Measurements from ENCODE around the gene ACACA. TPM values are rescaled to one million over a fixed set of nuclear protein-coding genes. Genes with fewer than 3 reads are reported as not detected.
"Not testable (repeated sequence)": the region's sequence is repeated elsewhere in the genome, so short reads cannot be mapped to it uniquely, and the experiment has no call there.

ACACA gene
- total RNA-seq, 3 donors from 2014 or later (not counting 1 experiment from before 2014, with no cell fraction given) = 22.9 to 23.9 (median 23.6) TPM

GRCh38 chr17:37144075-37144701, 262.4 kb downstream of the ACACA start:
- no peak for TF ChIP-seq CTCF (IDR thresholded peaks at IDR 0.05)
- Histone ChIP-seq H3K9me3 (ENCODE audit: control insufficient read depth, insufficient read depth, low read length) (no peaks in the 10 kb centered on the region), H3K4me1 (ENCODE audit: control insufficient read depth, insufficient read depth, low read length) (no peaks in the 10 kb centered on the region), H3K36me3 (ENCODE audit: control insufficient read depth, insufficient read depth, low read length) (no peaks in the 10 kb centered on the region), H3K27ac (ENCODE audit: low read length) (no peak overlapping the region), H3K27me3 (ENCODE audit: control insufficient read depth, insufficient read depth, low read length) (no peaks in the 10 kb centered on the region), H3K4me3 (ENCODE audit: low read length) (no peak overlapping the region)
- Mint-ChIP-seq H3K9me3 (no peaks in the 10 kb centered on the region), H3K4me1 (peaks cover 0 to 5% of the 10 kb centered on the region in 2 donors), H3K27me3 (ENCODE audit: low read depth in 2 of 2) (no peaks in the 10 kb centered on the region), H3K27ac (no peak overlapping the region), H3K4me3 (no peak overlapping the region), H3K36me3 (no peaks in the 10 kb centered on the region)
- DNase-seq = no peak
- ATAC-seq = no peak
- intact Hi-C loops (cut with micrococcal nuclease) = no loop called here
- 98% methylated on average over 7 of the region's 7 CpGs for WGBS (ENCODE audit: insufficient coverage)

DNA sequence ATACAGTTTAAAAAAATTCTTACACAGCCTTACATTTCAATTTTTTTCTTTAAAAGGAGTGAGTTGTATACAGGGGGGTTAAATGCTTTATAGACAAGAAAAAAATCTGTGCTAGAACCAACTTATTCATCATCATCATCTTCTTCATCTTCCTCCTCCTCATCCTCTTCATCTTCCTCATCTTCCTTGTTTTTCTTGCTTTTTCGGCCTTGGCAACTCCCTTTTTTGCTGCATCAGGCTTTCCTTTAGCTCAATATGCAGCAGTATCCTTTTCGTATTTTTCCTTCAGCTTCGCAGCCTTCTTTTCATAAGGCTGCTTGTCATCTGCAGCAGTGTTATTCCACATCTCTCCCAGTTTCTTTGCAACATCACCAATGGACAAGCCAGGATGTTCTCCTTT, 263.1 kb downstream of the ACACA start:
- H3K9me3 Mint-ChIP-seq; H3K36me3 ChIP-seq (ENCODE audit: control insufficient read depth, insufficient read depth, low read length); H3K27me3 ChIP-seq (ENCODE audit: control insufficient read depth, insufficient read depth, low read length); H3K4me3 ChIP-seq (ENCODE audit: low read length); ATAC-seq; H3K4me1 ChIP-seq (ENCODE audit: control insufficient read depth, insufficient read depth, low read length); intact Hi-C loops (cut with micrococcal nuclease); H3K27ac ChIP-seq (ENCODE audit: low read length); H3K27me3 Mint-ChIP-seq (ENCODE audit: low read depth in 2 of 2); H3K4me1 Mint-ChIP-seq; H3K36me3 Mint-ChIP-seq; DNase-seq; H3K4me3 Mint-ChIP-seq; H3K27ac Mint-ChIP-seq; H3K9me3 ChIP-seq (ENCODE audit: control insufficient read depth, insufficient read depth, low read length): not testable (repeated sequence)
- WGBS (ENCODE audit: insufficient coverage) = 89% methylated on average over 3 of the region's 3 CpGs

DNA sequence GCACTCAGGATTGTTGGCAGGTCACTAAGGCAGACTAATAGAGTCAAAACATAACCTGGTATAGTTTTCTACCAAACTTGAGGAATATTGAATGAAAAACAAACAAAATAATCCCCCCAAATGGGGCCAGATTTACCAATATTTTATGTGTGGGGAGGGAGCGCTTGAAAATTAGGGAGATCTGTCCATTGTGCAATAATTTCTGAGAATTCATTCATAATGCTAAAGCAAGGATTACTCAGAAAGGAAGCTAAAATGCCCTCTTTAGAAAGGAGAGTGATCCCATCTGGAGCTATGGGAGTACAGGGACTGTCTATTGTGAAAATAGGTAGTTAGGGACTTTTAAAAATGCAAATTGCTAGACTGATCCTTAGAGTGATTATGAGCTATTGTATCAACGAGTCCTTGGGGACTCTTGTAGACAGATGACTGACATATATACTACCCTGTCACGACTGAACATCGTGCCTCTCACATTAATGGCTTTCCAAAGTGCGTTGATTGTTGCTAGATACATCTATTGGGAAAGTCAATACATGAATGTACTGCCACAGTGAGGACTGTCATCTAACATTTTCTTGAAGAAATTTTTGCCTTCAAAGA, 264.2 kb downstream of the ACACA start:
- intact Hi-C loops (cut with micrococcal nuclease) = no loop called here
- H3K9me3 ChIP-seq (ENCODE audit: control insufficient read depth, insufficient read depth, low read length) = no peaks in the 10 kb centered on the region
- Mint-ChIP-seq H3K27me3 (ENCODE audit: low read depth in 2 of 2) (no peaks in the 10 kb centered on the region), H3K27ac (no peak overlapping the region), H3K36me3 (no peaks in the 10 kb centered on the region), H3K4me1 (peaks cover 0 to 5% of the 10 kb centered on the region in 2 donors), H3K9me3 (no peaks in the 10 kb centered on the region), H3K4me3 (no peak overlapping the region)
- TF ChIP-seq CTCF (IDR thresholded peaks at IDR 0.05) = no peak
- no peaks in the 10 kb centered on the region for H3K4me1 ChIP-seq (ENCODE audit: control insufficient read depth, insufficient read depth, low read length)
- no peak overlapping the region for H3K4me3 ChIP-seq (ENCODE audit: low read length)
- no peaks in the 10 kb centered on the region for H3K27me3 ChIP-seq (ENCODE audit: control insufficient read depth, insufficient read depth, low read length)
- no peak overlapping the region for H3K27ac ChIP-seq (ENCODE audit: low read length)
- H3K36me3 ChIP-seq (ENCODE audit: control insufficient read depth, insufficient read depth, low read length) = no peaks in the 10 kb centered on the region
- ATAC-seq = no peak
- DNase-seq = no peak
- 98% methylated on average over 5 of the region's 5 CpGs for WGBS (ENCODE audit: insufficient coverage)

DNA sequence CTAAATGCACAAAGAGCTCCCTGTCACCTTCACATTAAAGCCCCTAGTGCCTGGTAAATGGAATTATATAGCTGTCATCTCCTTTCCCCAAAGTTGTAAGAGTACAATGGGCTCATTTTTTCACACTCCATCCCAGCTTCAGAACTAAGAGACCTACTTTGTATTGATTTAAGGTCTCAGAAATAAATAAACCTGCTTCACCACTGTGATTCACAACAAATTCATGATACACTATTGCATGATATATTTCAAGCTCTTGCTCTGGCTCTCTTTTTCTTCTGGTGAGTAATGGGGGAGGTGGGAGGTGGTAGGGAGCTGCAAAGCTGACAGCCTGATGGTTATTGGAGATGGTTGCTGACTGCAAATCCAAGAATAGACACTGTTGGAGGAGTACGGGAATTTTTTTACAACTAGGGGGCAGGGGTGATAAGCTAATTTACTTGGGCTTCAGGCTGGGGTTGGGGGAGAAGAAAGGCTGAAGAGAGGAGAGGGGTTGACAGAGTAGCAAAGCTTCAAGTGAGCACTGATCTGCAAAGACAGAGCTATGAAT, 268.0 kb downstream of the ACACA start:
- Mint-ChIP-seq H3K4me1 (no peaks in the 10 kb centered on the region), H3K9me3 (no peaks in the 10 kb centered on the region), H3K4me3 (no peak overlapping the region), H3K36me3 (no peaks in the 10 kb centered on the region), H3K27ac (no peak overlapping the region), H3K27me3 (ENCODE audit: low read depth in 2 of 2) (no peaks in the 10 kb centered on the region)
- WGBS (ENCODE audit: insufficient coverage) = 96% methylated on average over 1 of the region's 1 CpG
- Histone ChIP-seq H3K4me1 (ENCODE audit: control insufficient read depth, insufficient read depth, low read length) (no peaks in the 10 kb centered on the region), H3K36me3 (ENCODE audit: control insufficient read depth, insufficient read depth, low read length) (no peaks in the 10 kb centered on the region), H3K4me3 (ENCODE audit: low read length) (no peak overlapping the region), H3K9me3 (ENCODE audit: control insufficient read depth, insufficient read depth, low read length) (no peaks in the 10 kb centered on the region), H3K27ac (ENCODE audit: low read length) (no peak overlapping the region), H3K27me3 (ENCODE audit: control insufficient read depth, insufficient read depth, low read length) (no peaks in the 10 kb centered on the region)
- intact Hi-C loops (cut with micrococcal nuclease) = no loop called here
- TF ChIP-seq CTCF (IDR thresholded peaks at IDR 0.05) = no peak
- ATAC-seq (no peak), DNase-seq (no peak)
